MM.1S (cell line): ENCODE results near the gene F11R.
"Not testable (repeated sequence)": the region's sequence is repeated elsewhere in the genome, so short reads cannot be mapped to it uniquely, and the experiment has no call there.

ENCODE experiments used
- DNase-seq: peaks from one replicate; pipeline ENCODE4 v3.0.0-alpha.2; 2015
- H2AFZ ChIP-seq: fragments of 300-600 bp; sonication (generic); 2 replicates; pipeline ENCODE4 v1.6.0; 2016; ENCODE audit warnings: antibody characterized with exemption, low read length
- H3F3A ChIP-seq: fragments of 300-600 bp; sonication (generic); 2 replicates; pipeline ENCODE4 v1.6.1; 2016; ENCODE audit warnings: mild to moderate bottlenecking, antibody characterized with exemption, low read length, moderate library complexity, mixed read lengths; ENCODE audit not compliant: insufficient read depth
- H3K27ac ChIP-seq: fragments of 300-600 bp; sonication (generic); 2 replicates; pipeline ENCODE4 v1.5.1; 2016; ENCODE audit warnings: mild to moderate bottlenecking, low read length
- H3K27me3 ChIP-seq: fragments of 300-600 bp; sonication (generic); replicated peaks from 2 replicates; pipeline ENCODE4 v1.6.0; 2016; ENCODE audit warnings: low read length; ENCODE audit not compliant: insufficient read depth
- H3K36me3 ChIP-seq: fragments of 300-600 bp; sonication (generic); replicated peaks from 2 replicates; pipeline ENCODE4 v1.6.1; 2016; ENCODE audit warnings: mild to moderate bottlenecking, low read length, mixed read lengths; ENCODE audit not compliant: insufficient read depth
- H3K4me1 ChIP-seq: fragments of 300-600 bp; sonication (generic); 2 replicates; pipeline ENCODE4 v1.6.1; 2016; ENCODE audit warnings: low read length, mixed read lengths
- H3K4me2 ChIP-seq: fragments of 300-600 bp; sonication (generic); 2 replicates; pipeline ENCODE4 v1.6.0; 2016; ENCODE audit warnings: low read depth, low read length
- H3K4me3 ChIP-seq: fragments of 300-600 bp; sonication (generic); 2 replicates; pipeline ENCODE4 v1.5.1; 2016; ENCODE audit warnings: low read length, mixed read lengths
- H3K79me2 ChIP-seq: fragments of 300-600 bp; sonication (generic); 2 replicates; pipeline ENCODE4 v1.6.1; 2016; ENCODE audit warnings: mixed run types, low read length, mixed read lengths
- H3K9ac ChIP-seq: fragments of 300-600 bp; sonication (generic); 2 replicates; pipeline ENCODE4 v1.6.1; 2016; ENCODE audit warnings: low read length, mixed read lengths
- H3K9me2 ChIP-seq: fragments of 300-600 bp; sonication (generic); replicated peaks from 2 replicates; pipeline ENCODE4 v1.6.1; 2016; ENCODE audit warnings: mild to moderate bottlenecking, low read length, mixed read lengths; ENCODE audit not compliant: insufficient read depth
- H3K9me3 ChIP-seq: fragments of 300-600 bp; sonication (generic); replicated peaks from 2 replicates; pipeline ENCODE4 v1.6.1; 2016; ENCODE audit warnings: mild to moderate bottlenecking, low read length, mixed read lengths; ENCODE audit not compliant: insufficient read depth
- H4K20me1 ChIP-seq: fragments of 300-600 bp; sonication (generic); 2 replicates; pipeline ENCODE4 v1.6.1; 2016; ENCODE audit warnings: mild to moderate bottlenecking, low read length, moderate library complexity, mixed read lengths; ENCODE audit not compliant: insufficient read depth
- CTCF ChIP-seq: fragments of 300-600 bp; sonication (generic); IDR thresholded peaks from 2 replicates; pipeline ENCODE4 v1.5.1; 2016; ENCODE audit warnings: antibody characterized with exemption, low read length, mixed read lengths
- EZH2 ChIP-seq: fragments of 300-600 bp; sonication (generic); optimal IDR thresholded peaks from 2 replicates; pipeline ENCODE3; 2017; ENCODE audit warnings: low read depth, mild to moderate bottlenecking, antibody characterized with exemption, low read length, mixed read lengths
- EZH2phosphoT487 ChIP-seq: fragments of 300-600 bp; sonication (generic); IDR thresholded peaks from 2 replicates; pipeline ENCODE4 v1.6.1; 2018; ENCODE audit warnings: antibody characterized with exemption, low read length

Gene F11R

DNA sequence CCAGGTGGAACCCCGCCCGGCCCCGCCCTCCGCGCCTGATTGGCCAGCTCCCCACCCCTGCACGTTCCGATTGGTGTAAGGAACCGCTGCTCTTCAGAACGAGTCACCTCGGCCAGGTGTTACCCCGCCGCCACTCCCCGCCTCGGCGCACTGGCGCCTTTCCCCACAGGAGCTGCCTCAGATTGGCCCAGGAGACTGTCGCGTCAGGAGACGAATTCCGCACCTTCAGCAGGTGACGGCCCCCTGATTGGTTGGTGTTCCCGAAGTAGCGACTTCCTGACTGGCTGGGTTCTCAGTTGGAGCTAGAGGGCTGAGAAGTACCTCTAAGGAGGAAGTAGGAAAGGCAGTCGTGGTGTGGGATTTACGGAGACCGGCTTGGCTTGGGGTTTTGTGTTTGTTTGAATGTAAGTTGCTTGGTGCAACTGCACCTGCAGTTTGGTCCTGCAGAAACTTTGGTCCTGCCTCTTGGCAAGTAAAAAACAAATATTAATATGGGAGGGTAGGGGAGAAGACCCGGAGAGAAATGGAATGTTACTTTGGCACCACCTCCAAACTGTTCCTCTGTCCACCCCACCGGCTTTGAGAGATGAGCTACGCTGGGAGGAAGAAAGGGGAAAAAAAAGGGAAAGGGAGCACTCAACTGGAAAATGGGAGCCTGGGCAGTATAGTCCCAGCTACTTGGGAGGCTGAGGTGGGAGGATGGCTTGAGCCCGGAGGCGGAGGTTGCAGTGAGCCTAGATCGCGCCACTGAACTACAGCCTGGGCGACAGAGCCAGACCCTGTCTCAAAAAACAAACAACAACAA lies 415 bp upstream of the F11R start:
- no peak for TF ChIP-seq EZH2
- TF ChIP-seq EZH2phosphoT487, result no peak
- TF ChIP-seq CTCF, result no peak
- no peaks in the 10 kb centered on the region for H4K20me1 ChIP-seq
- H3K4me3 ChIP-seq, result peak overlapping the region; percentile 81
- DNase-seq, result peak; percentile 100
- peak overlapping the region; percentile 69 for H3K4me2 ChIP-seq
- peaks cover 10% of the 10 kb centered on the region for H3F3A ChIP-seq
- H3K9me3 ChIP-seq, result no peaks in the 10 kb centered on the region
- H3K36me3 ChIP-seq, result no peaks in the 10 kb centered on the region
- H3K27me3 ChIP-seq, result no peaks in the 10 kb centered on the region
- H3K9ac ChIP-seq, result peak overlapping the region; percentile 83
- peak overlapping the region; percentile 80 for H2AFZ ChIP-seq
- H3K79me2 ChIP-seq, result peaks cover 39% of the 10 kb centered on the region
- no peaks in the 10 kb centered on the region for H3K9me2 ChIP-seq
- peak overlapping the region; percentile 81 for H3K27ac ChIP-seq
- H3K4me1 ChIP-seq, result peaks cover 16% of the 10 kb centered on the region

- peak overlapping the region; percentile 81; the same call in 1 of the 2 replicates for H3K27ac ChIP-seq
- peak overlapping the region; percentile 81 for H3K4me3 ChIP-seq
- H3F3A ChIP-seq, result peaks cover 10% of the 10 kb centered on the region
- peaks cover 16% of the 10 kb centered on the region for H3K4me1 ChIP-seq
- no peaks in the 10 kb centered on the region for H3K9me2 ChIP-seq
- no peaks in the 10 kb centered on the region for H3K9me3 ChIP-seq
- peak overlapping the region; percentile 78 for H3K4me2 ChIP-seq
- no peak overlapping the region for H2AFZ ChIP-seq
- DNase-seq, result peak; percentile 23
- no peaks in the 10 kb centered on the region for H3K27me3 ChIP-seq
- TF ChIP-seq EZH2phosphoT487 (no peak), EZH2 (no peak), CTCF (no peak)
- H3K79me2 ChIP-seq, result peaks cover 48% of the 10 kb centered on the region
- H3K9ac ChIP-seq, result peak overlapping the region; percentile 83
- H4K20me1 ChIP-seq, result no peaks in the 10 kb centered on the region
- H3K36me3 ChIP-seq, result no peaks in the 10 kb centered on the region
Observed at GRCh38 chr1:161019751-161020495, 1.0 kb downstream of the F11R start.

DNA sequence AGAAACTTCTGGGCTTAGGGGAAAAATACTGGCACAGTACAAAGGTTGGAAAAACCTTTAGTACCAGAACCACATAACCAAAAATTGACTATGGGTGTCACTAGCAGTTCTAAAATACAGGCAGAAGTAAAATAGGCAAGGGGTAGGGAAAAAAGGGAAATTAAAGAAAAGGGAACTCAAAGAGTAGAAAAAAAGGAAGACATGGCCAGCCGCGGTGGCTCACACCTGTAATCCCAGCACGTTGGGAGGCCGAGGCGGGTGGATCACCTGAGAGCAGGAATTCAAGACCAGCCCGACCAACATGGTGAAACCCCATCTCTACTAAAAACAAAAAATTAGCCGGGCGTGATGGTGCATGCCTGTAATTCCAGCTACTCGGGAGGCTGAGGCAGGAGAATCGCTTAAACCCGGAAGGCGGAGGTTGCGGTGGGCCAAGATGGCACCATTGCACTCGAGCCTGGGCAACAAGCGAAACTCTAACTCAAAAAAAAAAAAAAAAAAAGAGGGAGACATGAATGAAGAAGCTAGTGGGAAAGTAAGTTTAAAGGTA lies 1.8 kb downstream of the F11R start:
- not testable (repeated sequence) for H3K27me3 ChIP-seq, H3K27ac ChIP-seq, H3K9me3 ChIP-seq, H3K36me3 ChIP-seq, H4K20me1 ChIP-seq, H3K9ac ChIP-seq, H3K4me3 ChIP-seq, H3K9me2 ChIP-seq, H2AFZ ChIP-seq
- peak; percentile 3 for DNase-seq
- Histone ChIP-seq H3F3A (peaks cover 14% of the 10 kb centered on the region), H3K79me2 (peaks cover 52% of the 10 kb centered on the region), H3K4me2 (peak overlapping the region; percentile 78; the same call in 1 of the 2 replicates), H3K4me1 (peaks cover 20% of the 10 kb centered on the region)
